Measurements from ENCODE around the gene ELF1.

- TF ChIP-seq POLR2A (IDR thresholded peaks at IDR 0.05; ENCODE audit: low read depth, low read length) (no peak), CTCF (IDR thresholded peaks at IDR 0.05; ENCODE audit: extremely low read depth in 1 of 2, insufficient read depth in 1 of 2, low read depth in 1 of 2, low read length in 2 of 2) (no peak), POLR2AphosphoS5 (IDR thresholded peaks at IDR 0.05; ENCODE audit: insufficient read depth, low read depth, low read length) (no peak), EZH2 (IDR thresholded peaks at IDR 0.05; ENCODE audit: borderline replicate concordance, low read depth, low read length, severe bottlenecking) (no peak), MAX (IDR thresholded peaks at IDR 0.05; ENCODE audit: insufficient read depth, insufficient read length) (no peak), FOS (IDR thresholded peaks at IDR 0.05; ENCODE audit: borderline replicate concordance, insufficient read depth, low read length) (no peak), GATA2 (IDR thresholded peaks at IDR 0.05; ENCODE audit: insufficient read depth, insufficient read length, low read depth, low read length) (no peak)
Observed at GRCh38 chr13:41040584-41041334, 21.6 kb upstream of the ELF1 start.
